Activated CD4-positive, alpha-beta memory T cell treated with anti-CD3 and anti-CD28 coated beads for 36 hours (primary cell): ENCODE data around the gene RTN3. TPM values are rescaled to one million over a fixed set of nuclear protein-coding genes. Genes with fewer than 3 reads are reported as not detected.
"Not testable (repeated sequence)": the region's sequence is repeated elsewhere in the genome, so short reads cannot be mapped to it uniquely, and the experiment has no call there.

Experiments
- CTCF ChIA-PET: fragments of 350-600 bp; sonication (Branson Sonifier 250); formaldehyde crosslinking; loops from one replicate; lab custom pipeline; 2021; ENCODE audit warnings: antibody characterized with exemption, inconsistent platforms; lab: Charles Lee
- POLR2A ChIA-PET: fragments of 350-600 bp; sonication (Branson Sonifier 250); formaldehyde crosslinking; loops from one replicate; lab custom pipeline; 2021; ENCODE audit warnings: antibody characterized with exemption; lab: Charles Lee
- DNase-seq: peaks from one replicate; pipeline ENCODE4 v3.0.0-alpha.2; 2020
- H3K27ac Mint-ChIP-seq: one replicate; pipeline ENCODE4 v1.8.0; 2021; ENCODE audit warnings: mixed read lengths
- H3K27me3 Mint-ChIP-seq: one replicate; pipeline ENCODE4 v1.8.0; 2021; ENCODE audit warnings: mixed read lengths
- H3K36me3 Mint-ChIP-seq: one replicate; pipeline ENCODE4 v1.8.0; 2021; ENCODE audit warnings: mixed read lengths
- H3K4me1 Mint-ChIP-seq: one replicate; pipeline ENCODE4 v1.8.0; 2021; ENCODE audit warnings: low read depth, mixed read lengths
- H3K4me3 Mint-ChIP-seq: one replicate; pipeline ENCODE4 v1.8.0; 2021; ENCODE audit warnings: mild to moderate bottlenecking, mixed read lengths
- H3K9me3 Mint-ChIP-seq: one replicate; pipeline ENCODE4 v1.8.0; 2021; ENCODE audit warnings: mixed read lengths
- intact Hi-C: fragments of 100-400 bp; cut with micrococcal nuclease; formaldehyde crosslinking; loops from one replicate; pipeline ENCODE4 v1.15.1; 2023
- total RNA-seq, 2 experiments: library from RNA; stranded (reverse); gene quantifications; one replicate each; pipeline ENCODE4 v1.2.3, GENCODE V29; 2021

Gene RTN3
- total RNA-seq, 2 experiments from 2014 or later = 54.4 to 58.4 TPM

GRCh38 chr11:63771741-63772318, 90.5 kb downstream of the RTN3 start:
- H3K27ac Mint-ChIP-seq, intact Hi-C loops, CTCF ChIA-PET, H3K36me3 Mint-ChIP-seq, H3K9me3 Mint-ChIP-seq, H3K4me1 Mint-ChIP-seq, DNase-seq, H3K4me3 Mint-ChIP-seq, POLR2A ChIA-PET, H3K27me3 Mint-ChIP-seq: not testable (repeated sequence)

- no peaks in the 10 kb centered on the region for H3K36me3 Mint-ChIP-seq
- DNase-seq = no peak
- CTCF ChIA-PET = no interaction called here
- no peaks in the 10 kb centered on the region for H3K4me1 Mint-ChIP-seq
- POLR2A ChIA-PET = no interaction called here
- H3K4me3 Mint-ChIP-seq = no peak overlapping the region
- H3K27me3 Mint-ChIP-seq = peaks cover 11% of the 10 kb centered on the region
- H3K9me3 Mint-ChIP-seq = no peaks in the 10 kb centered on the region
- H3K27ac Mint-ChIP-seq = no peak overlapping the region
- intact Hi-C loops = no loop called here
These were observed 93.9 kb downstream of the RTN3 start for GRCh38 chr11:63775191-63775590.

- no peaks in the 10 kb centered on the region for H3K4me1 Mint-ChIP-seq
- POLR2A ChIA-PET = no interaction called here
- peaks cover 6% of the 10 kb centered on the region for H3K27me3 Mint-ChIP-seq
- CTCF ChIA-PET = interaction anchor here (2.2 kb wide), 1 partner anchor 11 kb away, joined by 11 read pairs; the partner anchor contains the start of gene ZFTA
- no peak overlapping the region for H3K4me3 Mint-ChIP-seq
- H3K9me3 Mint-ChIP-seq = no peaks in the 10 kb centered on the region
- H3K36me3 Mint-ChIP-seq = no peaks in the 10 kb centered on the region
- no peak for DNase-seq
- H3K27ac Mint-ChIP-seq = no peak overlapping the region
- intact Hi-C loops = no loop called here
These were observed 97.7 kb downstream of the RTN3 start for GRCh38 chr11:63779039-63779438.

- H3K4me3 Mint-ChIP-seq = no peak overlapping the region
- intact Hi-C loops = no loop called here
- ChIA-PET POLR2A (interaction anchor here (0.6 kb wide), 1 partner anchor 78 kb away, joined by 3 read pairs; no protein-coding TSS in a partner anchor), CTCF (no interaction called here)
- no peaks in the 10 kb centered on the region for H3K9me3 Mint-ChIP-seq
- peaks cover 7% of the 10 kb centered on the region for H3K27me3 Mint-ChIP-seq
- H3K4me1 Mint-ChIP-seq = peaks cover 7% of the 10 kb centered on the region
- no peak overlapping the region for H3K27ac Mint-ChIP-seq
- no peak for DNase-seq
- no peaks in the 10 kb centered on the region for H3K36me3 Mint-ChIP-seq
These were observed 101.4 kb downstream of the RTN3 start for GRCh38 chr11:63782749-63783148.

- intact Hi-C loops = no loop called here
- peaks cover 6% of the 10 kb centered on the region for H3K27me3 Mint-ChIP-seq
- ChIA-PET POLR2A (no interaction called here), CTCF (no interaction called here)
- peaks cover 7% of the 10 kb centered on the region for H3K4me1 Mint-ChIP-seq
- H3K27ac Mint-ChIP-seq = no peak overlapping the region
- no peak for DNase-seq
- no peaks in the 10 kb centered on the region for H3K9me3 Mint-ChIP-seq
- no peaks in the 10 kb centered on the region for H3K36me3 Mint-ChIP-seq
- H3K4me3 Mint-ChIP-seq = no peak overlapping the region
These were observed 102.8 kb downstream of the RTN3 start for GRCh38 chr11:63783925-63784592.

GRCh38 chr11:63785823-63786222, 104.5 kb downstream of the RTN3 start:
- Mint-ChIP-seq H3K36me3 (no peaks in the 10 kb centered on the region), H3K4me3 (no peak overlapping the region), H3K27me3 (peaks cover 2% of the 10 kb centered on the region), H3K4me1 (peaks cover 7% of the 10 kb centered on the region), H3K9me3 (no peaks in the 10 kb centered on the region), H3K27ac (no peak overlapping the region)
- POLR2A ChIA-PET = no interaction called here
- no peak for DNase-seq
- intact Hi-C loops = no loop called here
- CTCF ChIA-PET = no interaction called here

GRCh38 chr11:63791495-63792167, 110.3 kb downstream of the RTN3 start:
- Mint-ChIP-seq H3K9me3 (peaks cover 16% of the 10 kb centered on the region), H3K27me3 (peaks cover 3% of the 10 kb centered on the region), H3K4me1 (no peaks in the 10 kb centered on the region), H3K4me3 (no peak overlapping the region), H3K27ac (no peak overlapping the region), H3K36me3 (peaks cover 3% of the 10 kb centered on the region)
- intact Hi-C loops = no loop called here
- ChIA-PET POLR2A (no interaction called here), CTCF (no interaction called here)
- DNase-seq = no peak

- no peaks in the 10 kb centered on the region for H3K4me1 Mint-ChIP-seq
- peaks cover 16% of the 10 kb centered on the region for H3K9me3 Mint-ChIP-seq
- H3K4me3 Mint-ChIP-seq = no peak overlapping the region
- CTCF ChIA-PET = no interaction called here
- H3K27ac Mint-ChIP-seq = no peak overlapping the region
- DNase-seq = no peak
- intact Hi-C loops = no loop called here
- peaks cover 8% of the 10 kb centered on the region for H3K27me3 Mint-ChIP-seq
- peaks cover 3% of the 10 kb centered on the region for H3K36me3 Mint-ChIP-seq
- POLR2A ChIA-PET = no interaction called here
These were observed 111.9 kb downstream of the RTN3 start for GRCh38 chr11:63793161-63793560.

- DNase-seq = no peak
- CTCF ChIA-PET = no interaction called here
- peaks cover 3% of the 10 kb centered on the region for H3K36me3 Mint-ChIP-seq
- no peaks in the 10 kb centered on the region for H3K4me1 Mint-ChIP-seq
- intact Hi-C loops = no loop called here
- H3K27me3 Mint-ChIP-seq = peaks cover 10% of the 10 kb centered on the region
- H3K9me3 Mint-ChIP-seq = peaks cover 16% of the 10 kb centered on the region
- H3K27ac Mint-ChIP-seq = no peak overlapping the region
- no peak overlapping the region for H3K4me3 Mint-ChIP-seq
- POLR2A ChIA-PET = no interaction called here
These were observed 113.8 kb downstream of the RTN3 start for GRCh38 chr11:63795066-63795465.

- intact Hi-C loops = no loop called here
- peaks cover 10% of the 10 kb centered on the region for H3K27me3 Mint-ChIP-seq
- no peak for DNase-seq
- H3K9me3 Mint-ChIP-seq = no peaks in the 10 kb centered on the region
- no peak overlapping the region for H3K4me3 Mint-ChIP-seq
- no peaks in the 10 kb centered on the region for H3K36me3 Mint-ChIP-seq
- no peaks in the 10 kb centered on the region for H3K4me1 Mint-ChIP-seq
- H3K27ac Mint-ChIP-seq = no peak overlapping the region
- ChIA-PET POLR2A (no interaction called here), CTCF (no interaction called here)
These were observed 119.6 kb downstream of the RTN3 start for GRCh38 chr11:63800921-63801320.

- DNase-seq = no peak
- Mint-ChIP-seq H3K27ac (no peak overlapping the region), H3K27me3 (peaks cover 3% of the 10 kb centered on the region), H3K4me1 (no peaks in the 10 kb centered on the region), H3K9me3 (no peaks in the 10 kb centered on the region), H3K4me3 (no peak overlapping the region), H3K36me3 (no peaks in the 10 kb centered on the region)
- CTCF ChIA-PET = no interaction called here
- intact Hi-C loops = no loop called here
- POLR2A ChIA-PET = no interaction called here
These were observed 121.5 kb downstream of the RTN3 start for GRCh38 chr11:63802637-63803414.

GRCh38 chr11:63804259-63804658, 123.0 kb downstream of the RTN3 start:
- intact Hi-C loops = no loop called here
- H3K4me3 Mint-ChIP-seq = no peak overlapping the region
- no peaks in the 10 kb centered on the region for H3K27me3 Mint-ChIP-seq
- H3K4me1 Mint-ChIP-seq = no peaks in the 10 kb centered on the region
- CTCF ChIA-PET = no interaction called here
- no peak overlapping the region for H3K27ac Mint-ChIP-seq
- no peaks in the 10 kb centered on the region for H3K9me3 Mint-ChIP-seq
- POLR2A ChIA-PET = no interaction called here
- H3K36me3 Mint-ChIP-seq = no peaks in the 10 kb centered on the region
- DNase-seq = no peak
